HG03025 (cell line): Measurements from ENCODE around the gene METAP1.
"Not testable (repeated sequence)": the region's sequence is repeated elsewhere in the genome, so short reads cannot be mapped to it uniquely, and the experiment has no call there.

ENCODE experiments used
- ATAC-seq: cut with Tn5 transposase; IDR thresholded peaks from one replicate; pipeline ENCODE4 v1.9.1; 2021; ENCODE audit warnings: mild to moderate bottlenecking, moderate library complexity; ENCODE audit not compliant: unreplicated experiment, low FRiP score

METAP1 gene

DNA sequence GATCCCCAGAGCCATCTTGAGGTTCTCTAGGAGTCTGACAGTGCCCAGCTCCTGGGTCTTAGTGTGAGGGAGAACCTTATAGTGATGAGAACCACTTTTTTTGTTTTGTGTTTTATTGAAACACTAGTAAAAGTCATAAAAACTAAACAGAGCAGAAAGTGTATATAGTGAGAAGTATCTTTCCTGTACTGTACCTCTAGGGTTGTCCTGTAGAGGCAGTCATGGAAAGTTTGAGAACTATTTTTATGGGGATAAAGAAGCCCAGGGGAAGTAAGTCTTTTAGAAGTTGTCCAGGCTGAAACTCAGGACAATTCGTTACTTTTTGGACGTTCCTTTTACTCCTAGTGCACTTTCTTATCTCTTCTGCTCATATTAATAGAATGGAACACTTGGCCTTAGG lies 52.2 kb downstream of the METAP1 start:
- no peak for ATAC-seq

DNA sequence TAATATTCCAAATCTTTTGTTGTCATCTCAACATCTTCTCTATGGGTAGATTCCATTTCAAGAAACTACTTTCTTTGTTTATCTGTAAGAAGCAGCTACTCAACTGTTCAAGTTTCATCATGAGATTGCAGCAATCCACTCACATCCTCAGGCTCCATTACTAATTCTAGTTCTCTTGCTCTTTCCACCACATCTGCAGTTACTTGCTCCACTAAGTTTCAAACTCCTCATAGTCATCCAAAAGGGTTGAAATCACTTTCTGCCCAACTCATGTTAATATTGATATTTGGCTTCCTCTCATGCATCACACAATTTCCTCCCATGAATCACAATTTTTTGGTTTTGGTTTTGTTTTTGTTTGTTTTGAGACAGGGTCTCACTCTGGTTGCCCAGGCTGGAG lies 57.4 kb downstream of the METAP1 start:
- no peak for ATAC-seq

DNA sequence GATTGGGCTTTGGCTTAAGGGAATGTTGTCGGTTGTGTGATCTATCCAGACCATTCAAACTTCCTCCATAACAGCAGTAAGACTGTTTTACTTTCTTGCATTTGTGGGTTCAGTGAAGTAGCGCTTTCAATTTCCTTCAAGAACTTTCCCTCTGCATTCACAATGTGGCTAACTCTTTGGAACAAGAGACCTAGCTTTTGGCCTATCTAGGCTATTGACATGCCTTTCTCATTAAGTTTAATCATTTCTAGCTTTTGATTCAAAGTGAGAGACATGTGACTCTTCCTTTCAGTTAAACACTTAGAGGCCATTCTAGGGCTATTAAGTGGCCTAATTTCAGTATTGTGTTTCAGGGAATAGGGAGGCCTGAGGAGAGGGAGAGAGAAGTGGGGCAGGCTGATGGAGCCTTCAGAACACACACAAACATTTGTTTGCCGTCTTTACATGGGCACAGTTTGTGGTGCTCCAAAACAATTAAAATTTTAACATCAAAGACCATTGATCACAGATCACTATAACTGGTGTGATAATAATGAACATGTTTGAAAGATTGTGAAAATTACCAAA lies 59.0 kb downstream of the METAP1 start:
- ATAC-seq, result peak; percentile 46

DNA sequence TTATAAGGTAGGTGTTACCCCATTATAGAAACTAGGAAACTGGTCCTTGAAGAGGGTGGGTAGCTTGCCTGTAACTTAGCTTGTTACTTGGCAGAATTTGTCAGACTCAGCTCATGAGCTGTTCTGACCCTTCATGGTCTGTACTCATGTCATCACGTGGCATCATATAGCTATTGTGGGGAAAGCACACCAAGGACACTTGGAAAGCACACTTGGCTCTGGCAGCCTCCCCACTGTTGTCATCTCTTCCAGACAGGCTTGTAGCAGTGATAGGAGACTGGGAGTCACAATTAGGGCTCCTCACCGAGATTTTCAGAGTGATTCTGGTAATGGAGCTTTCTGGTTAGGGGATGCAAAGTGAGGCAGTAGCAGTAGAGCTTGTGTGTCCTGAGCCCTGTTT lies 62.7 kb downstream of the METAP1 start:
- no peak for ATAC-seq

DNA sequence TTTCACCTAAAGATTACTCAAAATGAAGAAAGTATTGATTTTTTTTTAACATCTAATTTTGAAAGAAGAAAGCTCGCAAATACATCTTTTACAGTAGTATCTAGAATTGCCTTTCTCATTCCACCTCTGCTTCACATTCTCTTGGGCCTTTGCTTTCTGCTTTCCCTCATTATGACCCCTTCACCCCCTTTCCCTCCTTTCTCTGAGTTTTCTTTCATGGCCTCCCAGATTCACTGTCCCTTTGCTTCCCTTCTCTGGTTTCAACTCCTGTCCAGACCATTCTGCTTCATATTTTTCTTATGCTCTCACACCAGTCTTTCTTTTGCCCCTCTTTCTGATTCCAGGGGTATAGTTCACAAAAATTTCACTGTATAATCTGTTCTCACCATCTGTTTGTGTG lies 64.0 kb downstream of the METAP1 start:
- no peak for ATAC-seq

DNA sequence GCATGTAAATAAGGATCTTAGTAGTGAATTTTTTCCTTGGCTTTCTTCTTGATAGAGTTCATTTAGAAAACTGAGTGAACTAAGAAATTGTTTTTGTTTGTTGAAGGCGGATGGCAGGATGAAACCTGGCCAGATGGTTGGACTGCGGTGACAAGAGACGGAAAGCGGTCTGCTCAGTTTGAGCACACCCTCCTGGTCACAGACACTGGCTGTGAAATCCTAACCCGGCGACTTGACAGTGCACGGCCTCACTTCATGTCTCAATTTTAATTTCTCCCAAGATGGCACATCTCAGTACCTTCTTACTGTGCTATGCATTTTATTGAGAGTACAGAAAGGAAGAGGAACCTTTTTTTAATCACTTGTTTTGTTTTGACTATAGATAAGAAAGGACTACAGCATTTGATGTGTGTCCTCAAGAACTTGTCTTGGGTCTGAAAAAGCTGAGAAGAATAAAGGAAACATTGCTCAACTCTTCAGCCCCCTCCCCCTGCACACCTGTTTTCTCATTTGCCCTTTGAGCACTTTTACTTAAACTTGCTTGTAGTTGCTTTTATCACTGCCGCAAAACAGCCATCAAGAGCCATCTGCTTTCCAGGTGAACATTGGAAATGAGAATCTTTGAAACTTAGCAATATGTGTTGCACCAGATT lies 65.7 kb downstream of the METAP1 start:
- ATAC-seq, result no peak

DNA sequence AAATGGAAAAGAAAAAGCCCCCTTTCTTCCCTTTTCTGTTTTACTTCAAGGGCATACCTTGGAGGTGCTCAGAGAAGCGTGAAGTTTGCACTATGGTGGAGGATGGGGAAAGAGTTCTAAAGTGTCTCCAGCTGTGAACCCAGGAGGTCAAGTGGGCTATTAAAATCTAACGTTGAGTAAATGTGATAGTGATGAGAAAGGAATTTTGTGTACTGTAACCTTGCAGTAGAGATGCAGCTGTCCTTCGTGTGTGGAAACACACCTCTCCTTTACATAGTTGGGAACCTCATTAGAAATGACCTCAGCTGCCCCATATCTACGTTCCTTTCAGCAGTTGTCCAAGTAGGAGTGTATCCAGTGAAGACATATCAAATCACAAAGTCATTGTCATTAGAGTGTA lies 66.6 kb downstream of the METAP1 start:
- no peak for ATAC-seq

DNA sequence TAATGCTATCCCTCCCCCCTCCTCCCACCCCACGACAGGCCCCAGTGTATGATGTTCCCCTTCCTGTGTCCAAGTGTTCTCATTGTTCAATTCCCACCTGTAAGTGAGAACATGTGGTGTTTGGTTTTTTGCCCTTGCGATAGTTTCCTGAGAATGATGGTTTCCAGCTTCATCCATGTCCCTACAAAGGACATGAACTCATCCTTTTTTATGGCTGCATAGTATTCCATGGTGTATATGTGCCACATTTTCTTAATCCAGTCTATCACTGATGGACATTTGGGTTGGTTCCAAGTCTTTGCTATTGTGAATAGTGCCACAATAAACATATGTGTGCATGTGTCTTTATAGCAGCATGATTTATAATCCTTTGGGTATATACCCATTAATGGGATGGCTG lies 70.0 kb downstream of the METAP1 start:
- ATAC-seq, result not testable (repeated sequence)

DNA sequence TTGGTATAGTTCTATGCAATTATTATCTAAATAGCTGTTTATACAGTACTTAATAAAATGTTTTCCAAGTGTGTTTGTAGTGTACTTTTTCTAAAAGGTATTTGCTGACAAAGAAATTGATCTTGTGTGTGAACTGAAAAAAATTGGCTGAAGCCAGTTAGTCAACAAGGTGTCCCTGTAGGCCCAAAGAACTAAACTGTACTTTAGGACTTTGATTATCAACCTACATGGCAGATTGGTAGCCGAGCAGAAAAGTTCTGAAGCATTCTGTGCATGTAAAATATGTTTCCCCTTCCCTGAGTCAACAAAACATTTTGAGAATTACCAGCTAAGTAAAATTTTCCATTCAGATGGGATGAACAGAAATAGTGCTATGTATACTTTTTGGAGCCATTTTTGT lies 72.1 kb downstream of the METAP1 start:
- ATAC-seq, result no peak

DNA sequence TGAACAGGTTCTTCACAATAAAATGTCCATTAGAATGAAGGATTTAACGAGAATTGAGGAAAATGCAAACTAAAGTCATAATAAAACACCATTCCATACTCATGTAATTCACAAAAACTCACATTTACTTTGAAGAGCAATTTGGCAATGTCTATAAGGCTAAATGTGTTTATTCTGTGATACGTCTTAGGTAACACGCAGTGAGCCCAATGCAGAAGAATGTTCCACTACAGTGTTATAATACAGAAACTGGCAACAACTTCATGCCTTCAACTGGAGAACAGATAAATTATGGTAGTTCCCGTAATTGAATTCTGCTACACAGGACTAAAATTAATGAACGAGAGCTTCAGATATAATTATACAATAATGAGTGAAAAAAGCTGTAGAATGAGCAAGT lies 75.6 kb downstream of the METAP1 start:
- no peak for ATAC-seq

DNA sequence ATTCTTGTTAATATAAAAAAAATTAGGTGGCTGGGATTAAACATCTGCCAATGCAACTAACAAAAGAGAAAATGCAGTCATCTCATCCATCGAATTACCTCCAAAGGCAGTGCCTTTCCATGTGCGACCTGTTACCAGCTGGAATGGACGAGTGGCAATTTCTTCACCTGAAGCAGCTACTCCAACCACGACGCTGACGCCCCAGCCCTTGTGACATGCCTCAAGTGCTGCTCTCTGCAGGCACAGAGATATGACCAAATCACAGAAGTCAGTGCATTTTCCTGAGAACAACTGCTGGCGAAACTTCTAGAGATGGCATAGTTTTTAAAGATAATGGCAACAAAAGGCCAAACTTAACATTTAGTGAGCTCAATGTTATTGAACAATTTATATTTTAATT lies 79.3 kb downstream of the METAP1 start:
- no peak for ATAC-seq

DNA sequence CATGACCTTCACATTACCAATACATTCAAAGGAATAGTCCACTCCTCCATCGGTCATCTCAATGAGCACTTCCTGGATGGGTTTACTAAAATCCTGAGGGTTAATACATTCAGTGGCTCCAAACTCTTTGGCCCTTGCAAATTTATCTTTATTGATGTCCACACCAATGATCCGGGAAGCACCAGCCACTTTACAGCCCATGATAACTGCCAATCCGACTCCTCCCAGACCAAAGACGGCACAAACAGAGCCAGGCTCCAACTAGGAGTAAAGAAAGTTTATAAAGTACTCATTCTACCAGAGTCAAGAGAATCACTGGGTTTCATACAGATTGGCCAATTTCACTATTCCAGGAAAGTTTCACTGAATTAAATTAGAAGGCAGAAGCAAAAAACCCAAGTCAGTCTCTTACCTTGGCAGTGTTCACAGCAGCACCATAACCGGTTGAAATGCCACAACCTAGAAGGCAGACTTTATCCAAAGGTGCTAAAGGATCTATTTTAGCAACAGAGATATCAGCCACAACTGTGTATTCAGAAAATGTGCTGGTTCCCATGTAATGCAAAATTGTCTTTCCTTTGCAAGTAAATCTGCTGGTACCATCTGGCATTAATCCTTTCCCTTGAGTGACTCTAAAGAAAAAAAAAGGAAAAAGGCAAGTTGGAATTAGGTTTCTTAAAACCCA lies 80.9 kb downstream of the METAP1 start:
- no peak for ATAC-seq

DNA sequence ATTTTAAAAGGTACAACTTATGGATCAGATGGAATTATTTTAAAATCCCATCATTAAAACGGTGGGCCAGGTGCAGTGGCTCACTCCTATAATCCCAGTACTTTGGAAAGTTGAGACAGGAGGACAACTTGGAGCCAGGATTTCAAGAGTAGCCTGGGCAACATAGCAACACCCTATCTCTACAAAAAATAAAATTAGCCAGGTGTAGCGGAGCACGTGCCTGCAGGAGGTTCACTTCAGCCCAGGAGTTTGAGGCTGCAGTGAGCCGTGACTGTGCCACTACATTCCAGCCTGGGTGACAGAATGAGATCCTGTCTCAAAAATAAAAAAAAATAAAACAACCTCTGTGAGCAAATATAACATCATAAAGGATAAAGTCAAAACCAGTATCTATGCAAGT lies 81.7 kb downstream of the METAP1 start:
- no peak for ATAC-seq

DNA sequence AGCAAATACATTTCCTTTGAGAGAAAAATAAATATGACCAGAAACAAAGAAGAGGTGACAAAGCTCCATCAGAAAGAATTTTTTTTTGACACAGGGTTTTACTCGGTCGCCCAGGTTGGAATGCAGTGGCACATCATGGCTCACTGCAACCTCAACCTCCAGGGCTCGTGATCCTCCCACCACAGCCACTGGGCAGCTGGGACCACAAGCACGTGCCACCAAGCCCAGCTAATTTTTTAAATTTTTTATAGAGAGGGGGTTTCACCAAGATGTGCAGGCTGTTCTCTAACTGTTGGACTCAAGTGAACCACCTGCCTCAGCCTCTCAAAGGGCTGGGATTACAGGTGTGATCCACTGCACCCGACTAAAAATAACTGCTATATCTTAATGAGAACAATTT lies 82.8 kb downstream of the METAP1 start:
- no peak for ATAC-seq

DNA sequence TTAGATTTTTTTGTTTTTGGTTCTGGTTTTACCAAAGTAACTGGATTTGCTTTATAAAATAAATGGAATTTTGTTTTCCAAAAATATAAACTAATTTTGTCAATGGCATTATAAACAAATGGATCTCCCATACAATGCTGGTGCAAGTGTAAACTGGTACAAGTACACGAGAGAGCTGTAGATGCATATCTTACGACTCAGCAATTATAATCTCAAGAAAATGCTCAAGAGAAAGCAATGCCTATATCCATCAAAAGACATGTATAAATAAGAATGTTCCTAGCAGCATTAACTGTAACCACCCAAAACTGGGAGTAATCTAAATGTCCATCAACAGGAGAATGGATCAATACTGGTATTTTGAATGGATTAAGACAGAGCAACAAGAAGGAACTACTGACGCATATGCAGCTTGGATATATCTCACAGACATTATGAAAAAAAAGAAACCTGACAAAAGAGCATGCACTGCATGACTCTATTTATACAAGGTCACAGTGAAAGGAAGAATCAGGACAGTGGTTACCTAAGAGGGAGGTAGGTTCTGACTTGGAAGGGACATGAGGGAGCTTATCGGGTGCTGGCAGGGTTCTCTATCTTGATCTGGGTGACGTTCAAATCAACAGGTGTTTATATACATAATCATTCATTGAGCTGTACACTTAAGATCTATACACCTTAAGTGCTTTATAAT lies 83.6 kb downstream of the METAP1 start:
- no peak for ATAC-seq

DNA sequence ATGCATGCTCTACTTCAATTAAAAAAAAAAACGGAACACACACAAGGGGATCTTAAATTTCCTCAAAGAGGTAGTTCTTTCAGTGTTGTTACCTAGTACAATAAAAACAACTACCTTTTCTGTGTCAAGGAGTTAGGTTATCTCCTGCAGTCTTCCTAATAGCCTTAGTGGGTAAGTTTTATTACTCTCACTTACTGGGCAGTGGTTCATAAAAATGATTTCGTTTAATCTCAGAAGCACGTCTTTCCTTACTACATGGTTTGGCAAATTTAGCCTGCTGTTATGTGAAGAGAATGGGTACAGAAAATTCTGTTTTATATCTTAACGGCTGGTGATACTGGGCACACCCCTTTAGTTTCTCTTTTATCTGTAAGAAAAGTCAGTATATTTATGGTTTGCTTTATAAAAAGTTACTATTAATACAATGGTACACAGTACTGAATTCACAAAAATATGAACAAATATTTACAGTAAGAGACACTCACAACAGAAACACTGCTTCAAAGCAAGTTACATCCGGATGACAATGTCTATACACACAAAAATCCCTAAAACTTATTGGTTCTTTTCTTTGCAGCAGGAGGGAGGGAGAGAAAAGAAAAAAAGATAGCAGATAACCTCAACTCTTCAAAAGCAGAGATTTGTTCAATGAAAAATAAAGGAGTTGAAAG lies 84.2 kb downstream of the METAP1 start:
- no peak for ATAC-seq

DNA sequence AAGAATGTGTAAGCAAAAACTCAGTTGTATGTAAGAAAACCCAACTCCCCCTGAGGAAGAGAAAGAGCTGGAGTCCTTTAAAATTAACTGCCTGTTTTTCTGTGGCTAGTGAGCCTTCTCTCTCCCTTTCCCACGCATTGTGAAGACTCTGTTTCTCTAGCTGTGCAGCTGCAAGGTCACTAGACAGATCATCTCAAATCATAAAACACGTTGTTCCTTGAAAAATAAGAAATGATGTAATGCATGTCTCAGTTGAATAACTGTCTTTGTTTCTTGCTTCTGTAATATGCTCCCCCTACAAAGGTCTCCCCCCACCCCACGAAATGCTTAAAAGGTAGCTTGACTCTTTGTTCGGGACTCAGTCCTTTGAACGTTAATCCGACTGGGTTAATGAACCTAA lies 85.3 kb downstream of the METAP1 start:
- ATAC-seq, result not testable (repeated sequence)

DNA sequence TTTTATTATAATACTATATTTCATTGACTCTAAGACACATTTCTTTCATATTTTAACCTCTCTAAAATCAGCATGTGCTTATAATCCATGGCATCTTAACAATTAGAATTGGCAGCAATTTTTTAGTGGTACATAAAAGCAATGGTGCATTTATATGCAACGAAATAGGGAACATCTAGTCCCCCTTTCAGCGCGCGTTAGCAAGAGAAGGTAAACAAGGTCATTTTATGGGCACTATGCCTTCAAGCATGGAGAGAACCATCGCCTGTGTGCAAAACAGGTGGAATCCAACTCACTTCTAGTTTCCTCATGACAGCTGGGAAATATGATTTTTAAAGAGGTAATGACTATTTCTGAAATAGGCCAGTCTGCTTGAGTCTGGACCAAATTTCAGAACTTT lies 86.7 kb downstream of the METAP1 start:
- no peak for ATAC-seq

DNA sequence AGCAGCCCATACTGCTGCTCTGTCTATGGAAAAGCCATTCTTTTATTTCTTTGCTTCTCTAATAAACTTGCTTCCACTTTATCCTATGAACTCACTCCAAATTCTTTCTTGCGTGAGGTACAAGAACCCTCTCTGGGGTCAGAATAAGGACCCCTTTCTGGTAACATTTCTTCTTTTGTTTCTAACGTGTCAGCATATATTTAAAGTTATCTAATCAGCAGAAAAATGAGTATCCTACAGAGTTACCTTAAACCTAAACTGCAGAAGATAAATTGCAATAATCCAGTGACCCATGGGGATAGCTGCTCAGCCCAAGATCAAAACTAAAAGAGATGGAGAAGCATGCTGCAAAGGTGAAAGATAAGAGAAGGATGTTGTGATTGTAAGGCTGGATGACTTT lies 89.1 kb downstream of the METAP1 start:
- ATAC-seq, result no peak

DNA sequence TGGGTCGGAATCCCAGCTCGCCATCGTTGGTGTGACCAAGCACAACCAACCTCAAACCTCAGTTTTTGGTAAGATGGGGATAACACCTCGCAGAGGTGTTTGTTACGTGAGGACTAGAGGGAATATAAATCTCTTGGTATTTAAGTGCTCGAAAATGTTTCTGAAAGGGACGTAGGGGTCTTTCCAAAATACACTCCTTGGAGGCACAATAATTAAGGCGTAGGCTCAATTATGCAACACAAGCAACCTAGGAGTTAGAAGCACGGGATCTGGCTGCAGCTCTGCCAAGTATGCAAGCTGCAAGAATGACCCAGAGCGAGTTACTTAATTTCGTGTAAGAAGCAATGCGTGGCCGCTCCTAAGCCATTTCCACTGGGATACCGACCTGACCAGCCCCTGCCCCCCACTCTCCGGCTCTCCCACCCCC lies 92.5 kb downstream of the METAP1 start:
- ATAC-seq, result peak; percentile 19
